Stromal cell of bone marrow (primary cell): ENCODE measurements around the gene PCCA.
A peak's percentile ranks its signal among the peaks of the same experiment; 100 is the strongest.
"Not testable (repeated sequence)": the region's sequence is repeated elsewhere in the genome, so short reads cannot be mapped to it uniquely, and the experiment has no call there.

Source experiments
- DNase-seq: peaks from one replicate; pipeline ENCODE4 v3.0.0-alpha.2; 2012; ENCODE audit warnings: low read depth

The PCCA gene

DNA sequence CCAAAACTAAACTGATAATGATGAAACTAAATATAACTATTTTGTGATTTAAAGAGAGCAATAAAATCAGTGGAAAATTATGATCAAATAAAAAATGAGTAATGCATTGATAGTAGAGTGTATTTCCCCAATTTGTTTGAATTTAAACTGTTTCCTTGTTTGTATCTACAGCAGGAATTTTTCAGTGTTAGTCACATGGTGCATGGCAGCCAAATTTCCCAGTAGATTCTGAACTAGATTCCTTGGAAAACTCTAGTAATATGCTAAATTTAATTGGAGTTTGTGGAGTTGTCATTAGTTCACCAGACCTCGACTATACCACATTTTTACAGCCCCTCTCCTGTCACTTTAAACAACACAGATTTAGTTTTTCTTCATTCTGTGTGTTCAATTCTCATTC, 156.2 kb downstream of the PCCA start:
- no peak for DNase-seq

DNA sequence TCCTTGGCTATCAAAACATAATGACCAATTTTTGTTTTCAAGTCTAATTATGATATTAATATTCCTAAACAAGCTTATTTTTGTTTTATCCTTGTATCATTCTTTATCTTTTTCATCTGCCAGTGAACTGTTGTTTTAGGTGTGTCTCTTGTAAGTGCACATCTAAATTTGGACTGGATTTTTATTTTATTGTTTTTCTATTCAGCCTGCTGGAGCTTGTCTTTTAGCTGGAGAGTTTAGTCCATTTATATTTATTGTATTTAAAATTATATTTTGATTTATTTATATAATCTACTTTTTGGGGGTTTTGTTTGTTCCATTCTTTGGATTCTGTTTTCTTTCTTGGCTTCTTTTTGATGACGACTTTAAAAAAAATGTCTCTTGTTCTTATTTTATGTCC, 159.0 kb downstream of the PCCA start:
- no peak for DNase-seq

DNA sequence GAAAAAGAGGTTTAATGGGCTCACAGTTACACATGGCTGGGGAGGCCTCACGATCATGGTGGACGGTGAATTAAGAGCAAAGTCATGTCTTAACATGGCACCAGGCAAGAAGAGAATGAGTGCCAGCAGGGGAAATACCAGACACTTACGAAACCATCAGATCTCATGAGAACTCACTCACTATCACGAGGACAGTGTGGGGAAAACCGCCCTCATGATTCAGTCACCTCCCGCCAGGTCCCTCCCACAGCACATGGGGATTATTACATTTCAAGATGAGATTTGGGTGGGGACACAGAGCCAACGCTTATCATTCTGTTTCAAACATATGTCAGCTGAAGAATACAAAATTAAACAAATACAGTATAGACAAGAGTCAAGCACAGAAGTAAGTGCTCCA, 165.1 kb downstream of the PCCA start:
- DNase-seq = no peak

DNA sequence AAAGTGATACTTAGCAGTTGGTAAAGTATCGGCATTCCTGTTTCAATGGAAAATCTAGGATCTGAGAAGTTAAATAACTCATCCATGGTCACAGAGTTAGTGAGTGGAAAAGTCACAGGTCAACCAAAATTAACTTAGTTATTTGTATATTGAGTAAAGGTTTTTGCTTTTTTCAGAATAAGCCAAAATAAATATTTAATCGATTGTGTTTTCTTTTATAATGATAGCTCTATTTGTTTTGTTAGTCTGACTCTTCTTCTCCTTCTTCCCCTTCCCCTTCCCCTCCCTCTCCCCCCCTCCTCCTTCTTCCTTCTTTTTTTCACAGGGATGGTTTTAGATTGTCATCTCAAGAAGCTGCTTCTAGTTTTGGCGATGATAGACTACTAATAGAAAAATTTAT, 173.5 kb downstream of the PCCA start:
- DNase-seq = no peak

DNA sequence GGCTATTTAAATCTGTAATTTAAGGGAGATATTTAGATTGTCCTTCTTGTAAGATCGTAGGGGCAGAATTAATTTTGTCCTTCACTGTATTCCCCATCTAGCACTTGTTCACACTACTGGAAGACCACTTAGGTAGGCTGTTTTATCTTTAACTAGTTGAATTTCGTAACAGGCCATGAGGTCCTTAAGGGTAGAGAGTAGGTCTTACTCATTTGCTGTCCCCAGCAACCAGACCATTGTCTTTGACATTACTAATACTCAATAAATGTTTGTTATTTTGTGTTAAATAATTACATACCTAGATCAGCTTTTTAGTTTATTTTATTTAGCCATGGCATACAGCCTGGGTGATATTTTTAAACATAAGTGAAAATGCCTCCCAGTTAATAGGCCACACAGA, 177.1 kb downstream of the PCCA start:
- no peak for DNase-seq

DNA sequence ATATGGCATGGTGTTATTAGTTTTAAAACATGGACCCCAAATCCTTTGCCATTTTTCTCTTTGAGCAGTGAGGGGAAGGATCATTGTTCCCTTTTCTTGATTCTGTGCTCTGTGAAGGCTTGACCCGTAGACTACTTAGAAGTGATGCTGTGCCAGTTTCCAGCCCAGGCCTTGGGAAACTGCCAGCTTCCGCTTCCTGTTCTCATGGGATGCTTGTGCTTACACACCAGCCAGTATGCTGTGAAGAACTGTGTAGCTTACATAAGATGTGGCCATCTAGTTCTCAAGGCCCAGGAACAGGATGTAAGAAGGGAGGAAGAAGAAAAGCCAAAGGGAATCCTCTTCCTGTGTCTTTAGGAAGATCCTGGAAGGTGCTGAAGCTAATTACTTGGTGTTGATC, 180.9 kb downstream of the PCCA start:
- DNase-seq = peak; percentile 73

DNA sequence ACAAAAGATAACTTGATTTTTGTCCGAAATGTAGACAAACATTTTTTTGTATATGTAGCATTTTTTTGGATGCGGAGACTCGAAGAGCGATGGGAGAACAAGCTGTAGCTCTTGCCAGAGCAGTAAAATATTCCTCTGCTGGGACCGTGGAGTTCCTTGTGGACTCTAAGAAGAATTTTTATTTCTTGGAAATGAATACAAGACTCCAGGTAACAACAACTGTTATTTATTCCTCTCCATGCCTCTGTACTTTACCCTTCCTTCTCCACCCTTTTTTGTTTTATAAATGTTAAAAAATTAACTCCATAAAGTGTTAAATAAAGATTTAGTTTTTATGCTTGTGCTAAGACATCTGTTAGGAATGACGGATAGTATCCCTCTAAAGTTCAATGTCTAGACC, 184.2 kb downstream of the PCCA start:
- DNase-seq = no peak

DNA sequence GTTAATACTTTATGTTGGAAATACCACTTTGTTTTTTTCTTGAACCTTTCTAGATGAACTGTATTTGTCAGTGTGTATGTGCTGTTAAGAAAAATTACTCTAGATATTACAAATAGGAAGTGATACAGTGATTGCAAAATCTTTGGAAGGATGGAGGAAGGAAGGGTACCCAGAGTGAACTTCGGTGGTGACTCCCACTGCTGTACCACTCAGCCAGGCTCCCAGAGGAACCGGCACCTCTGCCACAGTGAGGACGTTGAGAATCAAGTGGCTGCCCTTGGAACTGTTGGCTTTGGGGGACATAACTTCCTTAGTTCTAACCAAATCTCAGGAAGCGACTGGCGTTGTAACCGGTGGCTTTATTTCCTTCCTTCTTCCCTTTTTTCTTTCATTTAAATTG, 184.7 kb downstream of the PCCA start:
- no peak for DNase-seq

DNA sequence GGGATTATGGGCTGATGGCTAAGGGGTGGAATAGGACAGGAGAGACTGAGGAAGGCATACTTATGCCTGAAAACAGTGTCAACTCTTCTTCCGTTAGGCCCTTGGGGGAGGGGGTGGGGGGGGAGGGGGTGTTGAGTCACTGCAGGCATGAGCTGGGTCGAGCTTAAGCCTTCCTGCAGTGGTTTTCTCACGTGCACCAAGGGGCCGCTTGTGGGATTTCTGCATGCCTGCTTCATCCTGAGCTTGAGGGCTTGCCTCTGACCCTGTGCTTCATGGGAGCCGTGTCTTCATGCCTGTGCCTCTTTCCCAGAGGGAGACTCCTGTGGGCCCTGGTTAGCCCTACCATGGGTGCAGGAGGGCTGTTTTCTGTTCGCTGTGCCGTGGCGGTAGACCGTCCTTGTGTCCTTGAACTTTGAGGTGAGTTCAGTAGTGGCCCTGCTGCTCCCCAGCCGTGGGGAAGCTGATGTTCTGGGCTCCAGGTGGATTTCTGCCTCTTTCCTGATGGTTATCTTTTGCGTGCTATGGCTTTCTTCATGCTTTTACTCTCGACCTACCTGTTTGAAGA, 186.1 kb downstream of the PCCA start:
- no peak for DNase-seq

DNA sequence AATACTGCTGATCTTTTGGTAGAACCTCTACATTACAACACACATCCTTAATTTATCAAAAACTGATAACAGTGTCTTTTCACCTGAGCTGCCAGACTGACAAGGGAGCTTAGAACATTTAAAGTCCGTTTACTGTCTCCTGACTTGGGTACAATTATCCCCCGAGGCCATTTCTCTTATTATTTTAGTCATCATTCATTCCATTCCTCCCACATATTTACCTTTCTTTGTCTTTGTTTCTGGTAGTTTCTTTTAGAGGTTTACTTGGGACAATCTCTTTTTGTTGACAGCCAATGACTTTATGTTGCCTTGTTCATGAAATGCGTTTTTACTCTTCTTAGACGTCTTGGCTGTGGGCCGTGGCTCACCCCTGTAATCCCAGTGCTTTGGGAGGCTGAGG, 186.9 kb downstream of the PCCA start:
- no peak for DNase-seq

DNA sequence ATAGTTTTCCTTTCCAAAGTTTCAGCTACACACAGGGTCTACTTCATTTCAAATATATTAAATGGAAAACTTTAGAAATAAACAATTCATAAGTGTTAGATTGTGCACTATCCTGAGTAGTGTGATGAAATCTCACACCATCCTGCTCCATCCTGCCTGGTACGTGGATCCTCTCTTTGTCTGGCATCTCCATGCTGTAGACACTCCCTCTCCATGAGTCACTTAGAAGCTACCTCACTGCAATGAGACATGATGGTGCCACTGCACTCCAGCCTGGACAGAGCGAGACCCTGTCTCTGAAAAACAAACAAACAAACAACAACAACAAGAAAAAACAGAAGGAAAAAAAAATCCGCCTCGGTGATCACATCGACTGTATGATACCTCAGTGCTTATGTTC, 191.8 kb downstream of the PCCA start:
- DNase-seq = no peak

DNA sequence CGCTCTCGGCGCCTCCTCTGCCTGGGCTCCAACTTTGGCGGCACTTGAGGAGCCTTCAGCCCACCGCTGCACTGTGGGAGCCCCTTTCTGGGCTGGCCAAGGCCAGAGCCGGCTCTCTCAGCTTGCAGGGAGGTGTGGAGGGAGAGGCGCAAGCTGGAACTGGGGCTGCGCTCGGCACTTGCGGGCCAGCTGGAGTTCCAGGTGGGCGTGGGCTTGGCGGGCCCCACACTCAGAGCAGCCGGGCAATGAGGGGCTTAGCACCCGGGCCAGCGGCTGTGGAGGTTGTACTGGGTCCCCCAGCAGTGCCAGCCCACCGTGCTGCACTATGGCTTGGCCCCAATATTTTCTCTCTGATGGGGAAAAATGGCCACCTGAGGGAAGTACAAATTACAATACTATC, 193.4 kb downstream of the PCCA start:
- DNase-seq = not testable (repeated sequence)

DNA sequence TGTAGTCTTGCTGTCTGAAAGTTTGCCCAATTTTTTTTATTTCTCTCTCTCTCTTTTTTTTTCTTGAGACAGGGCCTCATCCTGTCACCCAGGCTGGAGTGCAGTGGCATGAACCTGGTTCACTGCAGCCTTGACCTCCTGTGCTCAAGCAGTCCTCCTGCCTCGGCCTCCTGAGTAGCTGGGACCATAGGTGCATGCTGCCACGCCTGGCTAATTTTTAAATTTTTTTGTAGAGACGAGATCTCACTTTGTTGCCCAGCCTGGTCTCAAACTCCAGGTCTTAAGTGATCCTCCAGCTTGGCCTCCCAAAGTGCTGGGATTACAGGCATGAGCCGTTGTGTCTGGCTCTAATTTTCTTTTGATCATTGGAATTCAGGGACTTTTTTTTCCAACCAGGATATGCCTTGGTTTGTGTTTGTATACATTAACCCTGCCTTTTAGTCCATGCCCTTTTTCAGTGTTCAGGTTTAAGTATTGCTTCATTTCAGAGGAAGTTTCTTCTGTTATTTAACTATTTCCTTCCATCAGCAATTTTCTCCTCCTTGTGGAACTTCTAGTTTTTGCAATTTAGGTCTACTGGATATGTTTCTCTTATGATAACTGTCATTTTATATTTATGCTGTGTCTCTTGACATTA, 201.4 kb downstream of the PCCA start:
- no peak for DNase-seq

DNA sequence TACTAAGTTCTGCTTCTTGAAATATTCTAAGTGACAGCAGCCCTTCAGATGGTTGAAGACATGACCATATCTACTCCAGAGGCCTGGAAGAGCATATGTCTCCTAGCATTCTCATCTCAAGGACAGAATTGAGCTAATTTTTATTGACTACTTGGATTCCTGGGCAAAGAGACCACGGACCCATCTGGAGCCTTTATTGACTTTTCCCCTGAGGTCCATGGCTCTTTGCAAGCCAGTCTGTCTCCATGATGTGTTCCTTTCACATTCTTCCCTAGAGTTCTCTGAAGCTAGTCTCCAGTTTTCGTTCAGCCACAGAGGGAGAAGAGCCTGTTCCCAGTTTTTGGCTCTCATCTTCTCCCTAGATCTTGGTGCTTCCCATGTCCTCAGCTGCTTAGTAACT, 202.7 kb downstream of the PCCA start:
- no peak for DNase-seq

DNA sequence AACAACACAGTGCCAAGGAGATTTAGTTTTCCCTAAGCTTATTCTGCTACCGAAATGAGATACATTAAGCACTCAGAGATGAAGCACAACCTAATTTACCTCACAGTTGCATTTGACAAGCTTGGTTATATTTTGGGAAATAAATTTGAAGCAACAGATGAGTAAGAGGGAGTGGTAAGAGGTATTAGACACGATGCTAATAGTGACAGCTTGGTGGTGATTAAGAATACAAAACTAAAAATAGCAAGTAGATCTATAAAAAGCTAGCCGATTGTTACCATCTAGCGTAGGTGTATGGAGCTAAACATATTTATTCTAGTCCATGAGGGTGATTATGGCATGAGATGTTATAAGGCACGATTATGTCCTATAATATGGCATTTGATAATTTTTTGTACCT, 208.5 kb downstream of the PCCA start:
- no peak for DNase-seq

DNA sequence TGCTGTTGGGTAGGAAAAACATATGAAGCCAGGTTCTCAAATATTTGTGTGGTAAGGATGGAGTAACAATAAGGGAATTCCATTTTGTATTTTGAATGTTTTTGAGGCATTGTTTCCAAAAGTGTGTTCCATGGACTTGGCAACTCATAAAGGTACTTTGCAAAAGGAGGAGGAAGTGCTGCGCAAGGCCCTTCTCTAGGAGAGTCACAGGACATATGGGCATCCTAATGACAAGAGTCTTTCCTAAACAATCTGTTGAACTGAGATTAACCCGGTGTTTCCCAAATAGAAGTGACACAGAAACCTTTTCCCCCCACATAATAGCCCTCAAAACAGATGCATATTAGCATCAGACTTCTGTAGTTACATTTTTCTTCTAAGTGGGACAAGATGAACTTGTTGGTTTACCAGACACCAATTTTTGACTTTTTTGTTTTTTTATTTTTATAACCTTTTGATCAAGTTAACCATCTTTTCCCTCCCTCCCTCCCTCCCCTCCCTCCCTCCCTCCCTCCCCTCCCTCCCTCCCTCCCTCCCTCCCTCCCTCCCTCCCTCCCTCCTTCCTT, 209.3 kb downstream of the PCCA start:
- DNase-seq = no peak

DNA sequence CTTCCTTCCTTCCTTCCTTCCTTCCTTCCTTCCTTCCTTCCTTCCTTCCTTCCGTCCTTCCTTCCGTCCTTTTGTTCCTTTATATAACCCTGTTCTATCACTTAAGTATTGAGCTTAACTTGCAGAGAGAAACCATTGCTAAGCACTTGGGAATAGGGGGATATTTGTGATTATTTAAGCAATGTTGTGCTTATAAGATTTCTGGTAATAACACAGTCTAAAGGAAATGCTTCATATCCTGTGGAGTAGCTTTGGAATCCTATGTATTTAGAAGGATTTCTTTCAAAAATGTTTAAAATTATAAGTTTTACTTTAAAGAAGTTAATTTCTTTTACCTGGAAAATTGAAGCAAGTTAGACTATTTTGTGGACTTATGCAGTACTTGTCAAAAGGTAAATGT, 209.8 kb downstream of the PCCA start:
- DNase-seq = no peak

DNA sequence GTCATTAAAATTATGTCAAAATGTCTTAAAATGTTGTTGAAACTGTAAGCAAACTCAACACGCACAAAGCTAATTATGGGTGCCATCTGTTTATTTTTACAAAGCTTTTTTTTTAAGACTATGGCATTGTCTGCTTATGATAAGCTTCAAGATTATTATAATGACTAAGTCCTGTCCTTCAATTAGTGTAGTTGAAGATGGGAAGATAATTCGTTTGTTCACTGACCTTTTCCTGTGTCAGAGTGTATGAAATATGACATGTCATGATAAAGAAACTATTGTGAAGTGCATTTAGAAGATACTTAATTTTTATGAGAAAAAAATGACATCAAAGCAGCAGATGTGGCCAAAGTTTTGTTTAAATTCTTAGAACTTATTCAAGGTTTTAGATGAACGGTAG, 211.3 kb downstream of the PCCA start:
- no peak for DNase-seq

DNA sequence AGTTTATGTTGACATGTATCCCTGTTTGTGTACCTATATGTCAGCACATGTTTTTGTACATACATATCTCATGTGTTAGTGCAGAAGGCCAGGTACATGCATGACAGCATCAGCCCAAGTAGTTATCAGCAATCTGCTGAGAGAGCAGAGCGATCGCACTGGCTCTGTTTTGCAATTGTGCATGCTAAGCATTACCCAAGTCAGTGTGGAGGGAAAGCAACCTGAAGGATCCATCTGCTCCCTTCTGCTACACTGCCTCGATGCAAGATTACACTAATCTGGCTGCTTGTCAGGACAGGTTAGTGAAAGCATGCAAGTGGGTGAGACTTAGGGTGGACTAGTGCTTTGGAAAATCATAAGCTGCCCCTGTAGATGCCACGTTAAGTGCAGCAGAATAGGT, 211.8 kb downstream of the PCCA start:
- no peak for DNase-seq

DNA sequence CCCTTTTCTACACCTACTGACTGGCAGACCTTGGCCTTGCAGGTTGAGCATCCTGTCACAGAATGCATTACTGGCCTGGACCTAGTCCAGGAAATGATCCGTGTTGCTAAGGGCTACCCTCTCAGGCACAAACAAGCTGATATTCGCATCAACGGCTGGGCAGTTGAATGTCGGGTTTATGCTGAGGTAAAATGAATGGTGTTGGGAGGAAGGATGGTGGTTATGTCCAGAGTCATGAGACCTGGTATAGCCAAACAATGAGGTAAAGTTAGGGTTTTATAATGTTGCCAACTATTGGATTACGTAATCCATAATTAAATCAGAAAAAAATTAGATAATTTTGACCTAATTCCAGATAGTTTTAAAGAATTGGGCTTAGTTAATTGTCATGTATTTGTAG, 212.5 kb downstream of the PCCA start:
- DNase-seq = no peak

DNA sequence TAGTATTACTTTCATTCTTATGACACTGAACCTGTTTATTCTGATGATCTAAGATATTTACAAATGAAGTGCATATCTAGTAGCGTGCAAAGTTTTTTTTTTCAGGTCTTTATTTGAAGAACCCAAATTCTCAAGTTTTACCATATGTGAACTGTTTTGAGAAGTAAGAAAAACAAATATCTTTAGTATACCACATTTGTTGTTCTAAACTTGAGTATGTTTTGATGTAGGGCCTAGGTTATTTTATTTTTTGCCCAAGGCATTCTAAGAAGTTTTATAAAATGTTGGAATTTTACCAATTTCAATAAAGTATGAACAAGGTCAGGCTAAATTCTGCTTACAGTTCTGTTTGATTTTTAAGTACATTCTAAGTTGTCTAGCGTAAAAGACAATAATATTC, 213.5 kb downstream of the PCCA start:
- DNase-seq = no peak

DNA sequence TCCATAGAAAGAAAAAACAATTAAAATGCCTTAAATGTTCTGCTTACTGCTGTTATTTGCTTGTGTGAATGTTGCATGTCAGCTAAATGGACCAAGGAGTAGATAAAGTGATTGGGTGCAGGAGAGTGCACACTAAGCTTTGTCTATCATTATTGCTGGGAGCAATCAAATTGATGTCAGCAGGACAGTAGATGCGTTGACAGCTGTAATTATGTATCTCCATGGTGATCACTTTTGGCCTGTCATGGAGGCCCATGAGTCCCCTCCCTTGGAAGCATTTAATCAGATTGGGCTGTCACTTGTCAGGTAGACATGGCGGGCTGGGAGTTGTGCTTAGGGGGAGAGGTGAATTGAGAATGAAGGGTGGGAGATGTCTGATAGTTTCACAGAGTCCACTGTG, 215.3 kb downstream of the PCCA start:
- DNase-seq = no peak

DNA sequence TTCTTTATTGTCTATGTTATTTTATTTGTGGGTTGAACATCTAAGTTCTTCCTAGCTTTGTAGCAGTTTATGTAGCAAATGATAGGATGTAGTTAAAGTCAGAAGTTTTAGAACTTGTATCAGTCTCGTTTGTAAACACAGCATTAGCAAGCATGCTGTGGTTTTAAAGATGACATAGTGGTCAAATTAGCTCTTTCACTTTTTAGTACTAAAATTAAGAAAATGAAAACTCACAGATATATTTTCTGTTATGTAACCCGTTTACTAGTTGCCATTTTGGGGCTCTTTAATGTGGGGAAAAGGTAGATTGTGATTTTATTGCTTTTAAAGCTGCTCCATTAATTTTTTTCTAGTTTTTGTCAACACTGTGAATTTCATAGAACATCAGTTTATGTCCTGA, 216.5 kb downstream of the PCCA start:
- no peak for DNase-seq

DNA sequence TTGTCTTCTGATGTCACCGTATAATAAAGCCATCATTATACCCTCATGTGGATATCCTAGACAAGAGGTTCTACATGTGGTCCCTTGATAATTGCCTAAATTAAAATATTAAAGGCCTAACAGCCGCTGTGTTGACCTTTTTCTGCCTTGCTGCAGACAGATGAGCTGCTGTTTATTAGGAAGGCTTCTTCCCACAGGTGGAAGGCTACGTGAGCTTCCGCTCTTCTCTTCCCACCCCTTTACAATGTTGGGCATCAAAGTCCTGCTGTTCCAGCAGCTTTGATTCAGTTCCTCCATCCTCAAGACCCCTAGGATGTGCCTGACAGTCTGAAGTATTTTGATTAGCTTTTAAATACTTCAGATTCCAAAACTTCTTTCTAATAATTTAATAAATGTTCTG, 217.1 kb downstream of the PCCA start:
- no peak for DNase-seq
